ENCODE measurements around the gene VASH2.

Gene VASH2

GRCh38 chr1:212970085-212970484 lies 19.7 kb downstream of the VASH2 start:
- H3K27ac ChIP-seq: no peak overlapping the region
- TF ChIP-seq CTCF (conservative IDR thresholded peaks at IDR 0.05): no peak

GRCh38 chr1:212971312-212971711 lies 21.0 kb downstream of the VASH2 start:
- no peak overlapping the region for H3K27ac ChIP-seq
- no peak for TF ChIP-seq CTCF (conservative IDR thresholded peaks at IDR 0.05)

GRCh38 chr1:212973426-212973825 lies 23.1 kb downstream of the VASH2 start:
- no peak overlapping the region for H3K27ac ChIP-seq
- TF ChIP-seq CTCF (conservative IDR thresholded peaks at IDR 0.05): no peak

- no peak overlapping the region for H3K27ac ChIP-seq
- no peak for TF ChIP-seq CTCF (conservative IDR thresholded peaks at IDR 0.05)
Measured at GRCh38 chr1:212973899-212974298, 23.6 kb downstream of the VASH2 start.

GRCh38 chr1:212974711-212975110 lies 24.4 kb downstream of the VASH2 start:
- no peak overlapping the region for H3K27ac ChIP-seq
- TF ChIP-seq CTCF (conservative IDR thresholded peaks at IDR 0.05): no peak

GRCh38 chr1:212975111-212975918 lies 25.0 kb downstream of the VASH2 start:
- no peak overlapping the region for H3K27ac ChIP-seq
- no peak for TF ChIP-seq CTCF (conservative IDR thresholded peaks at IDR 0.05)

- no peak overlapping the region for H3K27ac ChIP-seq
- TF ChIP-seq CTCF (conservative IDR thresholded peaks at IDR 0.05): no peak
Measured at GRCh38 chr1:212976586-212976985, 26.2 kb downstream of the VASH2 start.
